Mesodermal cell (in vitro differentiated cells): ENCODE data around the gene THEM4.
A peak's percentile ranks its signal among the peaks of the same experiment; 100 is the strongest.
"Not testable (repeated sequence)": the region's sequence is repeated elsewhere in the genome, so short reads cannot be mapped to it uniquely, and the experiment has no call there.

Experiments used
- H3K27ac ChIP-seq: 2 replicates; pipeline ENCODE4 v1.7.0; 2013; ENCODE audit warnings: mild to moderate bottlenecking, low read depth, low read length, moderate library complexity; ENCODE audit not compliant: severe bottlenecking
- H3K36me3 ChIP-seq: 2 replicates; pipeline ENCODE4 v1.7.1; 2013; ENCODE audit warnings: mild to moderate bottlenecking, low read length, moderate library complexity; ENCODE audit not compliant: control insufficient read depth, insufficient read depth
- H3K4me1 ChIP-seq: one replicate; pipeline ENCODE4 v1.7.1; 2013; ENCODE audit warnings: mild to moderate bottlenecking, low read length; ENCODE audit not compliant: insufficient read depth, control insufficient read depth, poor library complexity, severe bottlenecking
- H3K4me3 ChIP-seq: 2 replicates; pipeline ENCODE4 v1.7.0; 2013; ENCODE audit warnings: low read length, control low read depth, mild to moderate bottlenecking; ENCODE audit not compliant: insufficient read depth, poor library complexity, severe bottlenecking; ENCODE audit errors: extremely low read depth
- H3K9me3 ChIP-seq: 2 replicates; pipeline ENCODE4 v1.7.1; 2013; ENCODE audit warnings: mild to moderate bottlenecking, low read length, moderate library complexity; ENCODE audit not compliant: control insufficient read depth
- WGBS, 2 experiments: methylation state at CpG; one replicate each; pipeline ENCODE4 v1.1.5; 2013; ENCODE audit warnings: missing lambda C conversion rate in 2 of 2; ENCODE audit not compliant: insufficient coverage in 2 of 2; 5-methylcytosine and 5-hydroxymethylcytosine counted together

THEM4 gene

DNA sequence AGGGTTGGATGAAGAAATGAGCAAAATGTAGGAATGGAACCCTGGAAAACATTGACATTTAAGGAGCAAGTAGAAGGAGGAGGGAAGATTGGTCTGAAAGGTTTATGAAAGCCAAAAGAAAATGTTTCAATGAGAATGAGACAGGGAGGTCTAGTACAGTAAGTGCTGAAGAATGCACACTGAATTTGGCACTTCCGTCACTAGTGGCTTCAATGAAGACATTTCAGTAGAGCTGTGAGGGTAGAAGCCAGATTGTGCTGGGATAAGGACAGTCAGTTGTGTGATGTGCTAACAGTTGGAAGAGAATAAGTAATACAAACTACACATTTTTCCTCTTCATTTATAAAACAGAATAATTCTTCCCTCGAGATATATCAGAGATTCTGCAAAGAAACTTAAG lies 17.1 kb downstream of the THEM4 start:
- H3K9me3 ChIP-seq: no peaks in the 10 kb centered on the region
- peaks cover 33% of the 10 kb centered on the region for H3K36me3 ChIP-seq
- no peak overlapping the region for H3K27ac ChIP-seq
- H3K4me1 ChIP-seq: peaks cover 20% of the 10 kb centered on the region
- WGBS, 2 experiments: 100% methylated on average over 1 of the region's 2 CpGs
- H3K4me3 ChIP-seq: no peak overlapping the region

- Histone ChIP-seq H3K27ac (peak overlapping the region; percentile 61), H3K4me3 (no peak overlapping the region), H3K4me1 (peaks cover 20% of the 10 kb centered on the region), H3K9me3 (peaks cover 5% of the 10 kb centered on the region), H3K36me3 (peaks cover 39% of the 10 kb centered on the region)
- 85 to 94% methylated on average over 3 of the region's 3 CpGs for WGBS, 2 experiments
Observed at GRCh38 chr1:151891512-151891911, 17.8 kb downstream of the THEM4 start.

- Histone ChIP-seq H3K27ac (no peak overlapping the region), H3K4me1 (peaks cover 20% of the 10 kb centered on the region), H3K9me3 (peaks cover 5% of the 10 kb centered on the region), H3K36me3 (peaks cover 25% of the 10 kb centered on the region), H3K4me3 (no peak overlapping the region)
- WGBS, 2 experiments: 100% methylated on average over 1 of the region's 2 CpGs; no CpG with 5 or more reads in 1 of the 2 experiments
Observed at GRCh38 chr1:151888972-151889570, 20.2 kb downstream of the THEM4 start.

GRCh38 chr1:151887028-151887427 lies 22.3 kb downstream of the THEM4 start:
- 100% methylated on average over 1 of the region's 1 CpG for WGBS, 2 experiments
- Histone ChIP-seq H3K9me3 (peaks cover 5% of the 10 kb centered on the region), H3K36me3 (peaks cover 19% of the 10 kb centered on the region), H3K4me1 (peaks cover 10% of the 10 kb centered on the region), H3K4me3 (no peak overlapping the region), H3K27ac (no peak overlapping the region)

DNA sequence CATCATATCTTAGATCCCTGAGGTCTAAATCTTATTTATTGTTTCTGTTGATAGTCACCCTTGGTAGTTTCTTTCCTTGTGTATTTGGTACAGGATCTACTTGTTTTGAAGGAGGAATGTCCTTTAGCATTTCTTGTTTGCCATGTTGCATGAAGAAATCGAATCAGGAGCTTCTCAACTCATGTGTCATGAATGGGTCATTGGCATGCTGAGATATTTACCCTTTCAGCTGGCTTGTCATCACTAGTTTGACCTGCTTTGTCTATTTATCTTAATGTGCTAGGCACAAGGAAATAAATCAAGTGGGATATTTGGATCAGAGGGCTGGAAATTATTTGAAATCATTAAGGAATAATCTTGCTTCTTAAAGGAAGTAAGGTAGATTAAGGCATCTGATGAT lies 23.8 kb downstream of the THEM4 start:
- WGBS, 2 experiments: 80% methylated on average over 1 of the region's 1 CpG; no CpG with 5 or more reads in 1 of the 2 experiments
- H3K9me3 ChIP-seq: peaks cover 5% of the 10 kb centered on the region
- H3K27ac ChIP-seq: no peak overlapping the region
- no peak overlapping the region for H3K4me3 ChIP-seq
- H3K4me1 ChIP-seq: no peaks in the 10 kb centered on the region
- peaks cover 19% of the 10 kb centered on the region for H3K36me3 ChIP-seq

DNA sequence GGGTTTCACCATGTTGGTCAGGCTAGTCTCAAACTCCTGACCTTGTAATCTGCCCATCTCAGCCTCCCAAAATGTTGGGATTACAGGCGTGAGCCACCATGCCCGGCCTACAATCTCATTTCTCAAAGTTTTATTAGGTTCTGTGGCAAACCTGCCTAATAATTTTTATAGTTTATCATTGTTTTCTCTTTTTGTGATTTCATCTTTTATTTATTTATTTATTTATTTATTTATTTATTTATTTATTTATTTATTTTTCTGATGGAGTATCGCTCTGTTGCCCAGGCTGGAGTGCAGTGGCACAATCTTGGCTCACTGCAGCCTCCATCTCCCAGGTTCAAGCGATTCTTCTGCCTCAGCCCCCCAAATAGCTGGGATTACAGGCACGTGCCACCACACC lies 24.4 kb downstream of the THEM4 start:
- not testable (repeated sequence) for H3K4me3 ChIP-seq, H3K4me1 ChIP-seq, H3K27ac ChIP-seq, H3K9me3 ChIP-seq
- 90 to 100% methylated on average over 1 to 2 of the region's 5 CpGs for WGBS, 2 experiments
- H3K36me3 ChIP-seq: peaks cover 19% of the 10 kb centered on the region

DNA sequence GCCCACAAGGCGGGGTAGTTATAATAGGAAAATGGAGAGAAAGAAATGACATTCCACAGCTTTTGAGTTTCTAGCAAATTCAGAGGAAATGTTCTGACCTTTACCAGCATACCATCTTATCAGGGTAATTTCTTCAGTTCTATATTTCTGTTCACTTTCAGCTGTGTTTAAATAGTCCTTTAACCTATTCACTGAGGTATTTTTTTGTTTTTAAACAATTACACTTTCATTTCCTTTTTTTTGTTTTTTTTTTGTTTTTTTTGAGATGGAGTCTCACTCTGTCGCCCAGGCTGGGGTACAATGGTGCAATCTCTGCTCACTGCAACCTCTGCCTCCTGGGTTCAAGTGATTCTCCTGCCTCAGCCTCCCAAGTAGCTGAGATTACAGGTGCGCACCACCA lies 24.9 kb downstream of the THEM4 start:
- not testable (repeated sequence) for H3K27ac ChIP-seq, H3K4me3 ChIP-seq, H3K9me3 ChIP-seq, H3K4me1 ChIP-seq
- WGBS, 2 experiments: 67 to 100% methylated on average over 1 of the region's 3 CpGs
- H3K36me3 ChIP-seq: peaks cover 19% of the 10 kb centered on the region

DNA sequence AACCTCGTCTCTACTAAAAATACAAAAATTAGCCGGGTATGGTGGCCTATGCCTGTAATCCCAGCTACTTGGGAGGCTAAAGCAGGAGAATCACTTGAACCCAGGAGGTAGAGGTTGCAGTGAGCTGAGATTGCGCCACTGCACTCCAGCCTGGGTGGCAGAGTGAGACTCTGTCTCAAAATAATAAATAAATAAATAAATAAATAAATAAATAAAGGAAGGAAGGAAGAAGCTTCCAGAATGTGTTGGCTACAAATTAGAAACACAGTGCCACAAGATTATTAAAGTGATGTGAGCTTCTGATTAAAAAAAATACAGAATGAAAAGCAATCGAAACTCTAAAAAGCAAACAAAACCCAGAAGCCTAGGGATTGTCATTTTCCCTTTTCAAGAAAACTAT lies 25.4 kb downstream of the THEM4 start:
- not testable (repeated sequence) for H3K4me3 ChIP-seq, H3K4me1 ChIP-seq, H3K9me3 ChIP-seq, H3K27ac ChIP-seq
- 100% methylated on average over 1 of the region's 4 CpGs; no CpG with 5 or more reads in 1 of the 2 experiments for WGBS, 2 experiments
- H3K36me3 ChIP-seq: peaks cover 19% of the 10 kb centered on the region

DNA sequence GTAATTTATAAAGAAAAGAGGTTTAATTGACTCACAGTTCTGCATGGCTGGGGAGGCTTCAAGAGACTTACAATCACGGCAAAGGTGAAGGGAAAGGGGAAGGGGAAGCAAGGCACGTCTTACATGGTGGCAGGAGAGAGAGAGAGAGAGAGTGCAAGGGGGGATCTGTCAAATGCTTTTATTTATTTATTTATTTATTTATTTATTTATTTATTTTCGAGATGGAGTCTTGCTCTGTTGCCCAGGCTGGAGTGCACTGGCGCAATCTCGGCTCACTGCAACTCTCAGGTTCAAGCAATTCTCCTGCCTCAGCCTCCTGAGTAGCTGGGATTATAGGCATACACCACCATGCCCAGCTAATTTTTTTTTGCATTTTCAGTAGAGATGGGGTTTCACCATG lies 26.4 kb downstream of the THEM4 start:
- WGBS, 2 experiments: 78 to 96% methylated on average over 1 to 3 of the region's 5 CpGs
- H3K27ac ChIP-seq, H3K4me1 ChIP-seq, H3K4me3 ChIP-seq, H3K9me3 ChIP-seq: not testable (repeated sequence)
- peaks cover 12% of the 10 kb centered on the region for H3K36me3 ChIP-seq

DNA sequence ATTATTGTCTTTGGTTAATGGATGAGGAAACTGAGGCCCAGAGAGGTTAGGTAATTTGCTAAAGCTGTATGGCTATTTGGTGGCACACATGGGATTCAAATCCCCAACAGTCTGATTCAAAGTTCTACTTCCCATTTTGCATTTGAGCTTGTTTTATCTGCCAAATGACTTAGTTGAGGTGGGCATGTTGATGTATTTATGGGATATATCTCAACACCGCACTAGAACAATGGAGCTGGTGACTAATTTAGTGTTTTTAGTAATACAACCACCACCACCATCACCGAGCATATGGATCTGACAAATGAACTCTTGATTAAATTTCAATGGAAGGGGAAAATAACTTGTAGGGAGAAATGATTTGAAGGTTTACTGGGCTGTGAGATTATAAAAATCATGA lies 26.8 kb downstream of the THEM4 start:
- no CpG with 5 or more reads among the region's 2 CpGs for WGBS, 2 experiments
- no peak overlapping the region for H3K4me3 ChIP-seq
- no peaks in the 10 kb centered on the region for H3K4me1 ChIP-seq
- peaks cover 8% of the 10 kb centered on the region for H3K36me3 ChIP-seq
- H3K27ac ChIP-seq: no peak overlapping the region
- peaks cover 5% of the 10 kb centered on the region for H3K9me3 ChIP-seq

DNA sequence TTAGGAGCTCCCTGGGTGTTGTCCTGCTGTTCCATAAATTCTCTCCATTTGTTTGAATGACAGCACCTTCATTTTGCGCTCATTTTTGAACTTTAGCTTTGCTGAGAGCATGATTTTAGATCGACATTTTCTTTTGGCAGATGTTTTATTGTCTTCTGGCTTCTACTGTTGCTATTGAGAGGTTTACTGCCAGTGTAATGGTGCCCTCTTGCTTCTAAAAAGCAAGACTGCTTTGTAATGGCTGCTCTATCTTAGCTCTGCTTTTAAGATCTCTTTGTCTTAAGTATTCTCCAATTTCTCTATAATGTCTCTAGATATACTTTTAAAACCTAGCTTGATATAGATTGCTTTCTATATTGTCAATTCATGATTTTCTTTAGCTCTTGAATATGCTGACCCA lies 27.8 kb downstream of the THEM4 start:
- Histone ChIP-seq H3K36me3 (no peaks in the 10 kb centered on the region), H3K4me3 (no peak overlapping the region), H3K4me1 (no peaks in the 10 kb centered on the region), H3K27ac (no peak overlapping the region), H3K9me3 (no peaks in the 10 kb centered on the region)
- 50 to 88% methylated on average over 1 to 2 of the region's 2 CpGs for WGBS, 2 experiments
